Activated T-helper 17 cell treated with anti-CD3 and anti-CD28 coated beads, Interleukin-2, amount 50 U/mL, for 72 hours (primary cell): ENCODE data around the gene AUTS2. TPM values are rescaled to one million over a fixed set of nuclear protein-coding genes. Genes with fewer than 3 reads are reported as not detected.

Experiments used
- ATAC-seq: fragments of 150-1000 bp; cut with Tn5 transposase; replicated peaks from 2 replicates; pipeline ENCODE4 v1.10.0; 2021; ENCODE audit warnings: mild to moderate bottlenecking, moderate library complexity
- H3K27ac Mint-ChIP-seq: one replicate; pipeline ENCODE4 v1.8.0; 2022; ENCODE audit warnings: mixed read lengths
- H3K27me3 Mint-ChIP-seq: one replicate; pipeline ENCODE4 v1.8.0; 2022; ENCODE audit warnings: mixed read lengths
- H3K36me3 Mint-ChIP-seq: one replicate; pipeline ENCODE4 v1.8.0; 2022; ENCODE audit warnings: low read depth, mild to moderate bottlenecking, mixed read lengths
- H3K4me1 Mint-ChIP-seq: one replicate; pipeline ENCODE4 v1.8.0; 2022; ENCODE audit warnings: mixed read lengths
- H3K4me3 Mint-ChIP-seq: one replicate; pipeline ENCODE4 v1.8.0; 2022; ENCODE audit warnings: mild to moderate bottlenecking, mixed read lengths
- H3K9me3 Mint-ChIP-seq: one replicate; pipeline ENCODE4 v1.8.0; 2022; ENCODE audit warnings: mixed read lengths
- total RNA-seq, 2 donors: library from RNA; stranded (reverse); gene quantifications; one replicate each; pipeline ENCODE4 v1.2.3, GENCODE V29; 2022

The AUTS2 gene
- total RNA-seq, 2 donors from 2014 or later = 20.1 to 39.9 TPM

GRCh38 chr7:69608878-69609277, 10.6 kb downstream of the AUTS2 start:
- Mint-ChIP-seq H3K36me3 (no peaks in the 10 kb centered on the region), H3K4me1 (no peaks in the 10 kb centered on the region), H3K27ac (no peak overlapping the region)

GRCh38 chr7:69609541-69610373, 11.5 kb downstream of the AUTS2 start:
- H3K36me3 Mint-ChIP-seq = no peaks in the 10 kb centered on the region
- H3K27me3 Mint-ChIP-seq = peaks cover 3% of the 10 kb centered on the region
- no peak overlapping the region for H3K4me3 Mint-ChIP-seq
- H3K9me3 Mint-ChIP-seq = no peaks in the 10 kb centered on the region
- H3K4me1 Mint-ChIP-seq = no peaks in the 10 kb centered on the region
- ATAC-seq = no peak
- H3K27ac Mint-ChIP-seq = no peak overlapping the region

More at GRCh38 chr7:69608878-69609277, 10.6 kb downstream of the AUTS2 start:
- H3K27me3 Mint-ChIP-seq = peaks cover 3% of the 10 kb centered on the region
- no peaks in the 10 kb centered on the region for H3K9me3 Mint-ChIP-seq
- ATAC-seq = no peak
- no peak overlapping the region for H3K4me3 Mint-ChIP-seq

GRCh38 chr7:69610374-69611084, 12.3 kb downstream of the AUTS2 start:
- no peaks in the 10 kb centered on the region for H3K4me1 Mint-ChIP-seq
- peaks cover 3% of the 10 kb centered on the region for H3K27me3 Mint-ChIP-seq

GRCh38 chr7:69612981-69613380, 14.7 kb downstream of the AUTS2 start:
- Mint-ChIP-seq H3K36me3 (no peaks in the 10 kb centered on the region), H3K27ac (no peak overlapping the region), H3K4me3 (no peak overlapping the region), H3K4me1 (no peaks in the 10 kb centered on the region), H3K9me3 (peaks cover 3% of the 10 kb centered on the region), H3K27me3 (peaks cover 10% of the 10 kb centered on the region)
- ATAC-seq = no peak

More at GRCh38 chr7:69610374-69611084, 12.3 kb downstream of the AUTS2 start:
- Mint-ChIP-seq H3K36me3 (no peaks in the 10 kb centered on the region), H3K27ac (no peak overlapping the region), H3K9me3 (no peaks in the 10 kb centered on the region), H3K4me3 (no peak overlapping the region)
- no peak for ATAC-seq

GRCh38 chr7:69613846-69614245, 15.6 kb downstream of the AUTS2 start:
- Mint-ChIP-seq H3K27ac (no peak overlapping the region), H3K4me1 (no peaks in the 10 kb centered on the region), H3K4me3 (no peak overlapping the region), H3K9me3 (peaks cover 3% of the 10 kb centered on the region), H3K36me3 (no peaks in the 10 kb centered on the region), H3K27me3 (peaks cover 10% of the 10 kb centered on the region)
- no peak for ATAC-seq

- H3K4me3 Mint-ChIP-seq = no peak overlapping the region
- peaks cover 3% of the 10 kb centered on the region for H3K9me3 Mint-ChIP-seq
- no peaks in the 10 kb centered on the region for H3K4me1 Mint-ChIP-seq
- no peaks in the 10 kb centered on the region for H3K36me3 Mint-ChIP-seq
- H3K27ac Mint-ChIP-seq = no peak overlapping the region
- H3K27me3 Mint-ChIP-seq = peaks cover 10% of the 10 kb centered on the region
- ATAC-seq = no peak
Observed at GRCh38 chr7:69615685-69616084, 17.4 kb downstream of the AUTS2 start.

GRCh38 chr7:69617364-69617763, 19.1 kb downstream of the AUTS2 start:
- H3K27me3 Mint-ChIP-seq = peaks cover 8% of the 10 kb centered on the region
- no peak overlapping the region for H3K27ac Mint-ChIP-seq
- no peak overlapping the region for H3K4me3 Mint-ChIP-seq
- peaks cover 3% of the 10 kb centered on the region for H3K9me3 Mint-ChIP-seq
- no peak for ATAC-seq
- H3K4me1 Mint-ChIP-seq = no peaks in the 10 kb centered on the region
- H3K36me3 Mint-ChIP-seq = no peaks in the 10 kb centered on the region

- Mint-ChIP-seq H3K27ac (no peak overlapping the region), H3K4me1 (no peaks in the 10 kb centered on the region), H3K4me3 (no peak overlapping the region), H3K27me3 (peaks cover 8% of the 10 kb centered on the region), H3K9me3 (peaks cover 3% of the 10 kb centered on the region), H3K36me3 (no peaks in the 10 kb centered on the region)
- ATAC-seq = no peak
Observed at GRCh38 chr7:69619054-69619453, 20.8 kb downstream of the AUTS2 start.

- no peak for ATAC-seq
- Mint-ChIP-seq H3K36me3 (no peaks in the 10 kb centered on the region), H3K9me3 (peaks cover 3% of the 10 kb centered on the region), H3K4me1 (no peaks in the 10 kb centered on the region), H3K27ac (no peak overlapping the region), H3K27me3 (peaks cover 8% of the 10 kb centered on the region), H3K4me3 (no peak overlapping the region)
Observed at GRCh38 chr7:69619635-69620034, 21.4 kb downstream of the AUTS2 start.

- Mint-ChIP-seq H3K36me3 (no peaks in the 10 kb centered on the region), H3K4me1 (no peaks in the 10 kb centered on the region), H3K27me3 (peaks cover 8% of the 10 kb centered on the region), H3K9me3 (peaks cover 3% of the 10 kb centered on the region), H3K27ac (no peak overlapping the region), H3K4me3 (no peak overlapping the region)
- no peak for ATAC-seq
Observed at GRCh38 chr7:69620063-69620462, 21.8 kb downstream of the AUTS2 start.

- peaks cover 6% of the 10 kb centered on the region for H3K27me3 Mint-ChIP-seq
- H3K9me3 Mint-ChIP-seq = peaks cover 3% of the 10 kb centered on the region
- ATAC-seq = no peak
- no peaks in the 10 kb centered on the region for H3K4me1 Mint-ChIP-seq
- H3K36me3 Mint-ChIP-seq = no peaks in the 10 kb centered on the region
- no peak overlapping the region for H3K27ac Mint-ChIP-seq
- no peak overlapping the region for H3K4me3 Mint-ChIP-seq
Observed at GRCh38 chr7:69620650-69621049, 22.4 kb downstream of the AUTS2 start.

- ATAC-seq = no peak
- Mint-ChIP-seq H3K4me1 (no peaks in the 10 kb centered on the region), H3K4me3 (no peak overlapping the region), H3K9me3 (peaks cover under 1% of the 10 kb centered on the region), H3K27me3 (peaks cover 1% of the 10 kb centered on the region), H3K36me3 (no peaks in the 10 kb centered on the region), H3K27ac (no peak overlapping the region)
Observed at GRCh38 chr7:69622014-69622835, 23.9 kb downstream of the AUTS2 start.

- Mint-ChIP-seq H3K4me3 (no peak overlapping the region), H3K27me3 (no peaks in the 10 kb centered on the region), H3K27ac (no peak overlapping the region), H3K36me3 (no peaks in the 10 kb centered on the region), H3K9me3 (no peaks in the 10 kb centered on the region), H3K4me1 (no peaks in the 10 kb centered on the region)
- ATAC-seq = no peak
Observed at GRCh38 chr7:69622960-69623359, 24.7 kb downstream of the AUTS2 start.

GRCh38 chr7:69624435-69625230, 26.4 kb downstream of the AUTS2 start:
- Mint-ChIP-seq H3K4me3 (no peak overlapping the region), H3K36me3 (no peaks in the 10 kb centered on the region), H3K4me1 (no peaks in the 10 kb centered on the region), H3K27me3 (no peaks in the 10 kb centered on the region), H3K27ac (no peak overlapping the region), H3K9me3 (no peaks in the 10 kb centered on the region)
- no peak for ATAC-seq
